IMR-90 (cell line): Measurements from ENCODE around the gene HECTD1. TPM values are rescaled to one million over a fixed set of nuclear protein-coding genes. Genes with fewer than 3 reads are reported as not detected.

Experiments
- ATAC-seq: fragments of 200-7000 bp; cut with Tn5 transposase; 2 replicates; pipeline ENCODE4 v1.9.1; 2020; ENCODE audit warnings: low read depth, mild to moderate bottlenecking, moderate library complexity
- BruUV-seq: library from RNA; stranded (reverse); fragments of 400-500 nt; replicated peaks from 2 replicates; lab custom pipeline; 2021; lab: Mats Ljungman, UMichigan
- CTCF ChIA-PET: fragments of 300-600 bp; formaldehyde crosslinking; extraction: SDS; loops from one replicate; lab custom pipeline; 2021; ENCODE audit warnings: antibody characterized with exemption; lab: Yijun Ruan, JAX
- POLR2A ChIA-PET: fragments of 300-600 bp; sonication (Branson Sonifier 250); formaldehyde crosslinking; loops from one replicate; lab custom pipeline; 2022; ENCODE audit warnings: antibody characterized with exemption; ENCODE audit not compliant: unreplicated experiment; lab: Charles Lee
- DNase-seq: peaks from one replicate; pipeline ENCODE4 v3.0.0; 2013
- H2AFZ ChIP-seq: replicated peaks from 2 replicates; pipeline ENCODE3; 2013; ENCODE audit warnings: low read length, mild to moderate bottlenecking; ENCODE audit not compliant: poor library complexity
- H2AK5ac ChIP-seq: 2 replicates; pipeline ENCODE4 v1.6.1; 2013; ENCODE audit warnings: low read depth, low read length, inconsistent platforms
- H2AK9ac ChIP-seq: replicated peaks from 2 replicates; pipeline ENCODE3; 2013; ENCODE audit warnings: mild to moderate bottlenecking, low read depth, low read length, moderate library complexity; ENCODE audit not compliant: poor library complexity
- H2BK120ac ChIP-seq: 2 replicates; pipeline ENCODE4 v1.6.1; 2013; ENCODE audit warnings: low read depth, low read length, inconsistent platforms
- H2BK15ac ChIP-seq: 3 replicates; pipeline ENCODE4 v1.6.1; 2013; ENCODE audit warnings: low read depth, low read length, inconsistent platforms
- H2BK20ac ChIP-seq: 2 replicates; pipeline ENCODE4 v1.6.1; 2013; ENCODE audit warnings: low read depth, mild to moderate bottlenecking, inconsistent platforms, low read length, moderate library complexity
- H2BK5ac ChIP-seq: 2 replicates; pipeline ENCODE4 v1.6.1; 2013; ENCODE audit warnings: mild to moderate bottlenecking, low read depth, low read length, inconsistent platforms; ENCODE audit not compliant: poor library complexity, severe bottlenecking
- H3K14ac ChIP-seq: replicated peaks from 2 replicates; pipeline ENCODE4 v1.6.1; 2013; ENCODE audit warnings: low read depth, low read length, inconsistent platforms
- H3K18ac ChIP-seq: 2 replicates; pipeline ENCODE4 v1.6.1; 2013; ENCODE audit warnings: low read depth, low read length, control low read depth
- H3K23ac ChIP-seq: 2 replicates; pipeline ENCODE4 v1.6.1; 2013; ENCODE audit warnings: low read depth, low read length, inconsistent platforms
- H3K27ac ChIP-seq: 2 replicates; pipeline ENCODE4 v1.5.1; 2013; ENCODE audit warnings: mild to moderate bottlenecking, control low read depth, low read length; ENCODE audit not compliant: insufficient read depth
- H3K27me3 ChIP-seq: 2 replicates; pipeline ENCODE4 v1.6.1; 2013; ENCODE audit warnings: low read length; ENCODE audit not compliant: control insufficient read depth, insufficient read depth
- H3K36me3 ChIP-seq: 2 replicates; pipeline ENCODE4 v1.6.1; 2013; ENCODE audit warnings: low read length, mixed read lengths; ENCODE audit not compliant: control insufficient read depth, insufficient read depth
- H3K4ac ChIP-seq: 2 replicates; pipeline ENCODE4 v1.6.1; 2013; ENCODE audit warnings: low read depth, low read length, inconsistent platforms
- H3K4me1 ChIP-seq: 2 replicates; pipeline ENCODE4 v1.6.1; 2013; ENCODE audit warnings: low read length, mixed read lengths; ENCODE audit not compliant: control insufficient read depth, insufficient read depth
- H3K4me2 ChIP-seq: 2 replicates; pipeline ENCODE4 v1.6.1; 2013; ENCODE audit warnings: low read depth, mild to moderate bottlenecking, control low read depth, low read length, moderate library complexity
- H3K4me3 ChIP-seq: 2 replicates; pipeline ENCODE4 v1.5.1; 2013; ENCODE audit warnings: low read depth, mild to moderate bottlenecking, control low read depth, low read length, moderate library complexity; ENCODE audit not compliant: insufficient read depth
- H3K56ac ChIP-seq: 2 replicates; pipeline ENCODE4 v1.6.1; 2013; ENCODE audit warnings: low read length, inconsistent platforms; ENCODE audit not compliant: insufficient read depth; ENCODE audit errors: extremely low read depth
- H3K79me1 ChIP-seq, 2 experiments: 2 replicates each; pipeline ENCODE4 v1.6.1; 2013; ENCODE audit warnings: low read length in 2 of 2, inconsistent platforms in 1 of 2, low read depth in 1 of 2
- H3K9ac ChIP-seq: 2 replicates; pipeline ENCODE4 v1.6.1; 2013; ENCODE audit warnings: low read depth, low read length, control low read depth
- H3K9me1 ChIP-seq: 2 replicates; pipeline ENCODE4 v1.6.1; 2013; ENCODE audit warnings: low read length, inconsistent platforms; ENCODE audit not compliant: insufficient read depth
- H3K9me3 ChIP-seq: 2 replicates; pipeline ENCODE4 v1.6.1; 2013; ENCODE audit warnings: low read length; ENCODE audit not compliant: control insufficient read depth, insufficient read depth
- H4K20me1 ChIP-seq: 2 replicates; pipeline ENCODE4 v1.6.1; 2013; ENCODE audit warnings: low read length, inconsistent platforms; ENCODE audit not compliant: insufficient read depth
- H4K5ac ChIP-seq: 2 replicates; pipeline ENCODE4 v1.6.1; 2013; ENCODE audit warnings: mild to moderate bottlenecking, low read depth, low read length, control low read depth
- H4K8ac ChIP-seq, 2 experiments: 2 replicates each; pipeline ENCODE4 v1.6.1; 2013; ENCODE audit warnings: low read depth in 2 of 2, low read length in 2 of 2, control low read depth in 1 of 2, inconsistent platforms in 1 of 2
- H4K91ac ChIP-seq: 2 replicates; pipeline ENCODE4 v1.6.1; 2013; ENCODE audit warnings: low read depth, low read length, inconsistent platforms; ENCODE audit not compliant: insufficient read depth
- BHLHE40 ChIP-seq: fragments of 150-350 bp; IDR thresholded peaks from 2 replicates; pipeline ENCODE4 v1.6.1; 2016; ENCODE audit warnings: mild to moderate bottlenecking, low read depth, low read length
- MAZ ChIP-seq: IDR thresholded peaks from 2 replicates; pipeline ENCODE4 v1.6.1; 2012; ENCODE audit warnings: low read depth, mild to moderate bottlenecking, low read length, improper control_type of control experiment, moderate library complexity, borderline replicate concordance
- RCOR1 ChIP-seq: IDR thresholded peaks from 2 replicates; pipeline ENCODE4 v1.6.1; 2012; ENCODE audit warnings: mild to moderate bottlenecking, low read length, improper control_type of control experiment; ENCODE audit not compliant: insufficient replicate concordance
- WGBS, 2 experiments: methylation state at CpG; one replicate each; pipeline versions ENCODE4 v1.1.5 to v1.1.7; 2013; ENCODE audit warnings: missing lambda C conversion rate in 2 of 2; ENCODE audit not compliant: insufficient read length in 1 of 2; ENCODE audit errors: extremely low coverage in 2 of 2; 5-methylcytosine and 5-hydroxymethylcytosine counted together
- dilution Hi-C: fragments of 300-500 bp; cut with HindIII; formaldehyde crosslinking; loops from one replicate; pipeline ENCODE4 v1.14.3; 2018; ENCODE audit warnings: low sequenced_read_pairs; ENCODE audit not compliant: unreplicated experiment
- in situ Hi-C: fragments of 300-500 bp; cut with MboI; formaldehyde crosslinking; loops from 3 replicates; pipeline ENCODE4 v1.14.3; 2019; ENCODE audit warnings: low sequenced_read_pairs, inconsistent platforms, mixed read lengths
- intact Hi-C: fragments of 100-400 bp; cut with micrococcal nuclease; formaldehyde crosslinking; loops from 2 replicates; pipeline ENCODE4 v1.10.0; 2022
- polyA plus RNA-seq, 3 experiments: library from polyadenylated mRNA; depleted of rRNA; stranded (reverse); fragments of >200 nt; gene quantifications; 2 replicates each; pipeline ENCODE4 v1.2.3, GENCODE V29; 2012; ENCODE audit warnings: low replicate concordance in 1 of 3
- total RNA-seq: library from RNA; depleted of rRNA; stranded (reverse); fragments of >200 nt; gene quantifications from 2 replicates; pipeline ENCODE4 v1.2.3, GENCODE V29; 2012

The HECTD1 gene
- total and polyA plus RNA-seq, 2 of the 4 experiments (the other 2 are of a cell fraction), result 48.5 to 228 TPM

DNA sequence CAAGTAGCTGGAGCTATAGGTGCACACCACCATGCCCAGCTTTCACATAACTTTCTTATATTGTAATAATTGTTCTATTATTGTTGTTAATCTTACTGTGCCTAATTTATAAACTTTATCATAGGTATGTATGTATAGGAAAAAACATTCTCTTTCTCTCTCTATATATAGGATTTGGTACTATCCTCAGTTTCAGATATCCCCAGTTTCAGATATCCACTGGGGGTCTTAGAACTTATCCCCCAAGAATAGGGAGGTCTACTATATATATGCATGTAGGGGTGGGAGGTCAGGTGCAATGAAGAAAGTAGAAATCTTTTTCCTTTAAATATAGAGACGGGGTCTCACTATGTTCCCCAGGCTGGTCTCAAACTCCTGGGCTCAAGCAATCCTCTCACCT lies 110.5 kb downstream of the HECTD1 start:
- Histone ChIP-seq H3K23ac (peak overlapping the region; percentile 3; the same call in 1 of the 2 replicates), H3K27me3 (no peaks in the 10 kb centered on the region), H2AK9ac (no peak overlapping the region), H3K4ac (peak overlapping the region; percentile 95), H3K9ac (no peak overlapping the region), H4K20me1 (no peaks in the 10 kb centered on the region), H4K8ac (peak overlapping the region in 1 of 2 experiments; percentile 83; a peak in 3 of 4 replicates), H3K4me2 (no peak overlapping the region), H2AK5ac (peak overlapping the region; percentile 41), H3K4me3 (no peak overlapping the region), H2BK15ac (peak overlapping the region; percentile 62; the same call in 1 of the 3 replicates), H3K56ac (peak overlapping the region; percentile 43; the same call in 1 of the 2 replicates), H2AFZ (no peak overlapping the region), H3K36me3 (peaks cover 19% of the 10 kb centered on the region), H3K9me3 (no peaks in the 10 kb centered on the region), H3K4me1 (peaks cover 8% of the 10 kb centered on the region), H4K91ac (peak overlapping the region; percentile 92), H2BK120ac (peak overlapping the region; percentile 55), H3K79me1 (peaks cover 4% of the 10 kb centered on the region in 2 experiments; a peak in 1 of 4 replicates), H2BK5ac (peak overlapping the region; percentile 37), H3K14ac (peak overlapping the region; percentile 80), H3K9me1 (peaks cover 12% of the 10 kb centered on the region), H2BK20ac (peak overlapping the region; percentile 94), H4K5ac (peak overlapping the region; percentile 33), H3K27ac (peak overlapping the region; percentile 2; the same call in 1 of the 2 replicates), H3K18ac (peak overlapping the region; percentile 10)
- no TSS peak for BruUV-seq
- in situ Hi-C loops (no loop called here), intact Hi-C loops (no loop called here), dilution Hi-C loops (no loop called here)
- ATAC-seq (no peak), DNase-seq (no peak)
- ChIA-PET CTCF (no interaction called here), POLR2A (no interaction called here)
- WGBS, 2 experiments, result no CpG with 5 or more reads among the region's 1 CpG
- TF ChIP-seq MAZ, result no peak
- no peak for TF ChIP-seq BHLHE40
- no peak for TF ChIP-seq RCOR1
